Endothelial cell of umbilical vein (primary cell): ENCODE results near the gene SLC22A4. TPM values are rescaled to one million over a fixed set of nuclear protein-coding genes. Genes with fewer than 3 reads are reported as not detected.

Experiments used
- BruUV-seq: library from RNA; stranded (reverse); fragments of 400-500 nt; replicated peaks from 2 replicates; lab custom pipeline; 2021; lab: Mats Ljungman, UMichigan
- CTCF ChIA-PET: fragments of 300-600, 350-600 bp; sonication (Branson Sonifier 250); formaldehyde crosslinking; loops from one replicate; lab custom pipeline; 2021; ENCODE audit warnings: antibody characterized with exemption, inconsistent platforms; lab: Charles Lee
- POLR2A ChIA-PET: fragments of 300-600, 350-600 bp; sonication (Branson Sonifier 250); formaldehyde crosslinking; loops from one replicate; lab custom pipeline; 2021; ENCODE audit warnings: antibody characterized with exemption, inconsistent platforms; lab: Charles Lee
- DNase-seq: peaks from one replicate; pipeline ENCODE4 v3.0.0-alpha.2; 2011; ENCODE audit warnings: low read depth, low spot score
- FAIRE-seq: peaks from 2 replicates; lab custom pipeline; 2011; peaks lifted over from hg19 to GRCh38; lab: Jason Lieb, UNC
- H2AFZ ChIP-seq: 2 replicates; pipeline ENCODE4 v1.6.0; 2012; ENCODE audit warnings: low read depth, low read length, control low read depth, inconsistent platforms
- H3K27ac ChIP-seq: 2 replicates; pipeline ENCODE4 v1.5.1; 2011; ENCODE audit warnings: low read depth, mild to moderate bottlenecking, control low read depth, low read length, moderate library complexity; ENCODE audit not compliant: insufficient read depth
- H3K27me3 ChIP-seq, 2 experiments: 2 replicates each; pipeline versions ENCODE4 v1.6.0 to v1.6.1; 2011; ENCODE audit warnings: low read length in 2 of 2, mixed read lengths in 1 of 2; ENCODE audit not compliant: control insufficient read depth in 2 of 2, insufficient read depth in 2 of 2
- H3K36me3 ChIP-seq, 2 experiments: 2 replicates in 1 of 2; 3 replicates in 1 of 2; pipeline ENCODE4 v1.5.1; 2011; ENCODE audit warnings: low read length in 2 of 2, mild to moderate bottlenecking in 1 of 2, moderate library complexity in 1 of 2; ENCODE audit not compliant: control insufficient read depth in 2 of 2, insufficient read depth in 2 of 2; ENCODE audit errors: extremely low read depth in 1 of 2
- H3K4me1 ChIP-seq: 3 replicates; pipeline ENCODE4 v1.5.1; 2011; ENCODE audit warnings: mild to moderate bottlenecking, low read length; ENCODE audit not compliant: control insufficient read depth, insufficient read depth; ENCODE audit errors: extremely low read depth
- H3K4me2 ChIP-seq: 2 replicates; pipeline ENCODE4 v1.6.1; 2011; ENCODE audit warnings: low read length, control low read depth, mixed read lengths; ENCODE audit not compliant: insufficient read depth
- H3K4me3 ChIP-seq, 3 experiments: fragments of 200-600 bp in 1 of 3; sonication (generic), shearing (Covaris generic) in 1 of 3; replicated peaks in 1 of 3; 2 replicates each; pipeline ENCODE4 v1.5.1; 2011 to 2016; ENCODE audit warnings: control low read depth in 3 of 3, low read length in 3 of 3, mild to moderate bottlenecking in 2 of 3, inconsistent platforms in 1 of 3, low read depth in 1 of 3, moderate library complexity in 1 of 3; ENCODE audit not compliant: insufficient read depth in 1 of 3
- H3K79me2 ChIP-seq: 2 replicates; pipeline ENCODE4 v1.6.0; 2012; ENCODE audit warnings: low read length, inconsistent platforms; ENCODE audit not compliant: control insufficient read depth, insufficient read depth
- H3K9ac ChIP-seq: replicated peaks from 2 replicates; pipeline ENCODE3; 2011; ENCODE audit warnings: low read length, control low read depth; ENCODE audit not compliant: insufficient read depth; ENCODE audit errors: extremely low read depth
- H3K9me1 ChIP-seq: replicated peaks from 3 replicates; pipeline ENCODE4 v1.6.0; 2011; ENCODE audit warnings: mild to moderate bottlenecking, low read length; ENCODE audit not compliant: control insufficient read depth, insufficient read depth; ENCODE audit errors: extremely low read depth
- H3K9me3 ChIP-seq: replicated peaks from 2 replicates; pipeline ENCODE4 v1.5.1; 2012; ENCODE audit warnings: low read length, inconsistent platforms; ENCODE audit not compliant: control insufficient read depth, insufficient read depth
- H4K20me1 ChIP-seq: replicated peaks from 2 replicates; pipeline ENCODE3; 2011; ENCODE audit warnings: mild to moderate bottlenecking, low read length; ENCODE audit not compliant: control insufficient read depth, insufficient read depth; ENCODE audit errors: extremely low read depth
- CTCF ChIP-seq, 2 donors: IDR thresholded peaks; 1 replicate in 1 of 2; 2 replicates in 1 of 2; pipeline ENCODE4 v1.5.1; 2011; ENCODE audit warnings: low read length in 2 of 2, mild to moderate bottlenecking in 2 of 2, moderate library complexity in 2 of 2, control low read depth in 1 of 2, inconsistent platforms in 1 of 2, low read depth in 1 of 2; ENCODE audit not compliant: insufficient read depth in 1 of 2; ENCODE audit errors: extremely low read depth in 1 of 2
- EZH2 ChIP-seq: IDR thresholded peaks from 2 replicates; pipeline ENCODE4 v1.6.1; 2012; ENCODE audit warnings: borderline replicate concordance, low read depth, mild to moderate bottlenecking, moderate library complexity, low read length, inconsistent platforms; ENCODE audit not compliant: severe bottlenecking
- FOS ChIP-seq: IDR thresholded peaks from 2 replicates; pipeline ENCODE4 v1.6.1; 2011; ENCODE audit warnings: mild to moderate bottlenecking, low read length, moderate library complexity, borderline replicate concordance; ENCODE audit not compliant: insufficient read depth
- GATA2 ChIP-seq: IDR thresholded peaks from 2 replicates; pipeline ENCODE4 v1.7.0; 2011; ENCODE audit warnings: low read depth, mild to moderate bottlenecking, moderate library complexity, mixed read lengths, low read length; ENCODE audit not compliant: insufficient read length, insufficient read depth
- JUN ChIP-seq: IDR thresholded peaks from 2 replicates; pipeline ENCODE4 v1.6.1; 2011; ENCODE audit warnings: borderline replicate concordance, low read depth; ENCODE audit not compliant: insufficient read length, insufficient read depth
- MYC ChIP-seq: IDR thresholded peaks from one replicate; pipeline ENCODE4 v1.6.1; 2011; ENCODE audit warnings: mild to moderate bottlenecking, low read depth, low read length
- POLR2A ChIP-seq: IDR thresholded peaks from 2 replicates; pipeline ENCODE4 v1.6.1; 2012; ENCODE audit warnings: low read depth, mild to moderate bottlenecking, control low read depth, low read length
- POLR2AphosphoS5 ChIP-seq: IDR thresholded peaks from 2 replicates; pipeline ENCODE4 v1.6.1; 2012; ENCODE audit warnings: low read depth, mild to moderate bottlenecking, control low read depth, low read length, moderate library complexity; ENCODE audit not compliant: insufficient read depth
- dilution Hi-C: fragments of 300-500 bp; cut with MboI; formaldehyde crosslinking; loops from one replicate; pipeline ENCODE4 v1.15.0; 2019; ENCODE audit warnings: low sequenced_read_pairs; ENCODE audit not compliant: extremely low pct_ligation_motif_present
- intact Hi-C: fragments of 100-400 bp; cut with micrococcal nuclease; formaldehyde crosslinking; loops from one replicate; pipeline ENCODE4 v1.10.0; 2022
- polyA plus RNA-seq, 4 experiments: library from polyadenylated mRNA; depleted of rRNA in 3 of 4; stranded (reverse) in 3 of 4; unstranded in 1 of 4; fragments of >200 nt; gene quantifications; 2 replicates each; pipeline versions ENCODE4 v1.2.1 to v1.2.3, GENCODE V29; 2011 to 2012; ENCODE audit warnings: missing spikeins in 1 of 4
- total RNA-seq: library from RNA; stranded (reverse); gene quantifications from 2 replicates; pipeline ENCODE4 v1.2.3, GENCODE V29; 2021
- TF ChIP-seq, protein P1 (sequence below): IDR thresholded peaks from 2 replicates; pipeline ENCODE4 v1.6.1; 2011; ENCODE audit not compliant: insufficient read depth, insufficient read length

SLC22A4 gene
- total and polyA plus RNA-seq, 2 donors (not counting 3 experiments of a cell fraction or from before 2014, with no cell fraction given) = 4.9 to 6.9 TPM

GRCh38 chr5:132323202-132323601 is 29.0 kb downstream of the SLC22A4 start:
- H3K9ac ChIP-seq = no peak overlapping the region
- ChIA-PET CTCF (interaction anchor here (0.7 to 1.7 kb wide), 4 partner anchors 14 to 85 kb away, joined by 3 to 5 read pairs (median 4); partner anchors contain the start of gene SLC22A5), POLR2A (no interaction called here)
- dilution Hi-C loops (no loop called here), intact Hi-C loops (no loop called here)
- H3K27me3 ChIP-seq = no peaks in the 10 kb centered on the region
- no peak overlapping the region for H3K4me3 ChIP-seq
- H3K4me1 ChIP-seq = no peaks in the 10 kb centered on the region
- DNase-seq = no peak
- no peak overlapping the region for H2AFZ ChIP-seq
- no peaks in the 10 kb centered on the region for H3K9me3 ChIP-seq
- peaks cover 0 to 3% of the 10 kb centered on the region in 2 experiments for H3K36me3 ChIP-seq
- H3K9me1 ChIP-seq = no peaks in the 10 kb centered on the region
- FAIRE-seq = no peak
- H4K20me1 ChIP-seq = no peaks in the 10 kb centered on the region
- H3K4me2 ChIP-seq = no peak overlapping the region
- H3K79me2 ChIP-seq = no peaks in the 10 kb centered on the region
- no TSS peak for BruUV-seq
- H3K27ac ChIP-seq = no peak overlapping the region
- TF ChIP-seq GATA2 = no peak
- TF ChIP-seq, protein P1, sequence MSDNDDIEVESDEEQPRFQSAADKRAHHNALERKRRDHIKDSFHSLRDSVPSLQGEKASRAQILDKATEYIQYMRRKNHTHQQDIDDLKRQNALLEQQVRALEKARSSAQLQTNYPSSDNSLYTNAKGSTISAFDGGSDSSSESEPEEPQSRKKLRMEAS = no peak

DNA sequence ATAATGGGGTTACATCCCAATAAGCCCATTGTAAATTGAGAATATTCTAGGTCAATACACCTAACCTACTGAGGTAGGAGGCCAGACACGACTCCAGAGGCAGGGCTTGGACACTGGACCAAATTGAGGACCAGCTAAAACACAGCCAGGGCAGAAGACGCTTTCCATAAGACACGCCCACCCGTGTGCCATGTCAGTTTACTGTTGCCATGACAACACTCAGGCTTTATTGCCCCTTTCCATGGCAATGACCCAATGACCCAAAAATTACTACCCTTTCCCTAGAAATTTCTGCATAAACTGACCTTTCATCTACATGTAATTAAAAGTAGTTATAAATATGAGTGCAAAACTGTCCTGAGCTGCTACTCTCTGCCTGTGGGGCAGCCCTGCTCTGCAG is 31.5 kb downstream of the SLC22A4 start:
- Histone ChIP-seq H3K9me1 (no peaks in the 10 kb centered on the region), H3K27me3 (no peaks in the 10 kb centered on the region), H3K9me3 (no peaks in the 10 kb centered on the region), H4K20me1 (no peaks in the 10 kb centered on the region), H3K4me3 (no peak overlapping the region), H3K4me1 (no peaks in the 10 kb centered on the region), H3K4me2 (no peak overlapping the region), H3K36me3 (peaks cover 0 to 3% of the 10 kb centered on the region in 2 experiments), H3K79me2 (no peaks in the 10 kb centered on the region), H2AFZ (no peak overlapping the region), H3K27ac (no peak overlapping the region), H3K9ac (no peak overlapping the region)
- intact Hi-C loops (no loop called here), dilution Hi-C loops (no loop called here)
- BruUV-seq = no TSS peak
- DNase-seq (no peak), FAIRE-seq (no peak)
- POLR2A ChIA-PET = no interaction called here
- CTCF ChIA-PET = interaction anchor here (0.8 to 3.1 kb wide), 4 partner anchors 8 to 146 kb away, joined by 3 to 10 read pairs (median 4); partner anchors contain the start of gene SLC22A4
- TF ChIP-seq MYC (no peak), CTCF (IDR thresholded peaks at IDR 0.05; ENCODE audit: extremely low read depth in 1 of 2, insufficient read depth in 1 of 2, low read depth in 1 of 2, low read length in 2 of 2) (no peak), FOS (no peak), EZH2 (no peak), POLR2A (no peak), JUN (no peak), GATA2 (no peak), POLR2AphosphoS5 (no peak)
- TF ChIP-seq, protein P1 = no peak
